OCI-LY1 (cell line): ENCODE results near the gene MAP2K1.

ENCODE experiments used
- CTCF ChIP-seq: fragments of 200-600 bp; sonication (generic), shearing (Covaris generic); IDR thresholded peaks from 2 replicates; pipeline ENCODE4 v1.5.1; 2017; ENCODE audit warnings: mild to moderate bottlenecking, antibody characterized with exemption, low read length, moderate library complexity, mixed read lengths
- EZH2 ChIP-seq: fragments of 200-600 bp; sonication (generic), shearing (Covaris generic); IDR thresholded peaks from 2 replicates; pipeline ENCODE4 v1.8.0; 2017; ENCODE audit warnings: borderline replicate concordance, mixed run types, mild to moderate bottlenecking, antibody characterized with exemption, low read length, moderate library complexity, mixed read lengths

- no peak for TF ChIP-seq CTCF
- no peak for TF ChIP-seq EZH2
Measured at GRCh38 chr15:66389098-66389858, 2.6 kb downstream of the MAP2K1 start.
